Endothelial cell of hepatic sinusoid (primary cell): Measurements from ENCODE around the gene IL1A.

ENCODE experiments used
- in situ Hi-C: cut with HindIII; loops from 2 replicates; pipeline ENCODE4 v1.10.0; 2017; ENCODE audit warnings: low sequenced_read_pairs

Gene IL1A

DNA sequence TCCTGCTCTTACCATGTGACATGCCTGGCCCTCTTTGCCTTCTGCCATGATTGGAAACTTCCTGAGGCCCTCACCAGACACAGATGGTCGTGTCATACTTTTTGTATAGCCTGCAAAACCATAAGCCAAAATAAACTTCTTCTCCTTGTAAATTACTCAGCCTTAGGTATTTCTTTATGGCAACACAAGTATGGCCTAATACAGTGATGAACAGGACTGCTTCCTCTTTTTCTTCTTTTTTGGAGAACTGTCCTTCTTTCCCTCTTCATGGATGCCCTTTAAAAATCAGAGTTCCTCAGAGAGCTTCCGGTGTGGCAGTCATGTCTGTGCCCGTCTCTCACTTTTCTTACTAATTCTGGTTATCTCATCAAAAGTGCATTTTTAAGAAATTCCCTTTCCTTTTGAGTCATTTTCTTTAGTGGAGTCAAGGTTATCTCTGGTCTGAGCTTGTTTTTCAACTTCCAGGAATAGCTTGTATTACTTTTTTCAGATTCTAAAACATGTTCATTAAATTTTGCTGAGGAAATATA, 9.2 kb upstream of the IL1A start:
- in situ Hi-C loops, result no loop called here

DNA sequence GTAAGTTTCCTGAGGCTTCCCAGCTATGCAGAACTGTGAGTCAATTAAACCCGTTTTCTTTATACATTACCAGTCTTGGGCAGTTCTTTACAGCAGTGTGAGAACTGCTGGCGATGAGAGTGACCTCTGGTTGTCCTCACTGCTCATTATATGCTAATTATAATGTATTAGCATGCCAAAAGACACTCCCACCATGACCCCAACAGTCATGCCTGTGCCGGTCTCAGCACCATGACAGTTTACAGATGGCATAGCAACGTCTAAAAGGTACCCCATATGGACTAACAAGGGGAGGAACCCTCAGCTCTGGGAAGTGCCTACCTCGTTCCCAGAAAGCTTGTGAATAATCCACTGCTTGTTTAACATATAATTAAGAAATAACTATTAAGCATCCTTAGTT, 8.1 kb upstream of the IL1A start:
- in situ Hi-C loops, result no loop called here

DNA sequence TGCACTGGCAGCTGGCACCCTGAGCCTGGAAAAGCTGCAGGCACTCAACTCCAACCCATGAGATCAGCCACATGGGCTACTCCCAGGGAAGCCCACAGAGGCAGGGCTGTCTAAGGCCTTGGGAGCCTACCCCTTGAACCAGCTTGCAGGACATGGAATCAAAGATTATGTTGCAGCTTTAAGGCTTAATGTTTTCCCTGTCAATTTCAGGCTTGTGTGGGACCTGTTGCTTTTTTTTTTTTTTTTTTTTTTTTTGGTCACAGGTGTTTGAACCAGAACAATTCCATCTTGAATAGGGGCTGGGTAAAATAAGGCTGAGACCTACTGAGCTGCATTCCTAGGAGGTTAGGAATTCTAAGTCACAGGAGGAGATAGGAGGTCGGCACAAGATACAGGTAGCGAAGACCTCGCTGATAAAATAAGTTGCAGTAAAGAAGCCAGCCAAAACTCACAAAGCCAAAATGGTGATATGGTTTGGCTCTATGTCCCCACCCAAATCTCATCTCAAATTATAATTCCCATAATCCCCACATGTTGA, 7.5 kb upstream of the IL1A start:
- in situ Hi-C loops, result no loop called here

DNA sequence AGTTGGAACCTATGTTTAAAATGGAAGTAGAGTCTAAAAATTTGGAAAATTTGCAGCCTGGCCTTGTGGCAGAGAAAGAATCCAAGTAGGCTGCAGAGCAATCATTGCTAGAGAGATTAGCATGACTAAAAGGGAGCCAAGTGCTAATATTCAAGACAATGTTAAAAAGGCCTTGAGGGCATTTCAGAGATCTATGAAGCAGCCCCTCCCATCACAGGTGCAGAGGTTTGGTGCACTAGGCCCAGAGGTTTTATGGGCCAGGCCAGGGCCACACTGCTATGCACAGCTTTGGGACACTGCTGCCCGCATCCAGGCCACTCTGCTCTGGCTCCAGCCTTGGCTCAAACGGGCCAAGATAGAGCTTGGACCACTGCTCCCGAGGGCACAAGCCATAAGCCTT, 6.7 kb upstream of the IL1A start:
- in situ Hi-C loops, result no loop called here

DNA sequence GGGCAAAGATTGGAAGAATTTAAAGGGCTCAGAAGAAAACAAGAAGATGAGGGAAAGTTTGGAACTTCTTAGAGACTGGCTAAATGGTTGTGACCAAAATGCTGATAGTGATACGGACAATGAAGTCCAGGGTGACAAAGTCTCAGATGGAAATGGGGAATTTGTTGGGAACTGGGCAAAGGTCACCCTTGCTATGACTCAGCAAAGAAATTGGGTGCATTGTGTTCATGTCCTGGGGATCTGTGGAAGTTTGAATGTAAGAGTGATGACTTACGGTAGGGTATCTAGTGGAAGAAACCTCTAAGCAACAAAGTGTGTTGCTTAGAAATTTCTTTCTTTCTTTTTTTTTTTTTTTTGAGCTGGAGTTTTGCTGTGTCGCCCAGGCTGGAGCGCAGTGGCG, 6.0 kb upstream of the IL1A start:
- in situ Hi-C loops, result no loop called here

DNA sequence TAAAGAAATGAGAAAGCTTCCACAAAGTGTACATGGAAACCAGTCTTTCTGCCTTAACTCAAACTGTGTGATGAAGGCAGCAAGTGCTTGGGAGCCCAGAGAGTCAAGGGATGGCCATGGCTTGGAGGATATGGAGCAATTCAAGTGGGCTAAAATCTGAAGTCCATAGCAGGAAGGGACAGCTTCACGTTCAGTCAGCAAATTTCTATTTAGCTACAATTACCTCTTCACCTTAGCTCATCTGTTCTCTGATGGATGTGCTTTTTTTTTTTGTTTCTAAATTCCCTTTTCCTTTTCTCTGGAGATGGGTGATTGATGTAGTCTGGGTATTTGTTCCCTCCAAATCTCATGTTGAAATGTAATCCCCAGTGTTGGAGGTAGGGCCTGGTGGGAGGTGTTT, 4.9 kb upstream of the IL1A start:
- in situ Hi-C loops, result no loop called here

DNA sequence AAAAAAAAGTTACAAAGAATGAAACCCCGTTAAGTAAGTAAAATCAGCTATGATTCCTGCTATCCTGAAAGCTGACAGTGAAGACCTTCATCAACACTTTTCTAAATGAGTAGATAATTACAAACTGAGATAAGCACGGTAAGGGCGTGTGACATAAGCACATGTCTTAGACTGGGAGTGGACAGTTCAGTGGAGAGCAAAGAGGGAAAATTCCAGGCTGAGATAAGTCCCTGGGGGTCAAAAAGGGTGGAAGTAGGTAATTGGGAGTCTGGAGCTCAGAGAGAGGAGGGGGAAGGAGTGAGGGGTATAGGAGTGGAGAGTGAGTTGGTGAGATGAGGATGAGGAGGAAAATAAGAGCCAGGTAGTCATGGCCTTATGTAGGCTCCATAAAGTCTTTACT, 4.4 kb upstream of the IL1A start:
- in situ Hi-C loops, result no loop called here

DNA sequence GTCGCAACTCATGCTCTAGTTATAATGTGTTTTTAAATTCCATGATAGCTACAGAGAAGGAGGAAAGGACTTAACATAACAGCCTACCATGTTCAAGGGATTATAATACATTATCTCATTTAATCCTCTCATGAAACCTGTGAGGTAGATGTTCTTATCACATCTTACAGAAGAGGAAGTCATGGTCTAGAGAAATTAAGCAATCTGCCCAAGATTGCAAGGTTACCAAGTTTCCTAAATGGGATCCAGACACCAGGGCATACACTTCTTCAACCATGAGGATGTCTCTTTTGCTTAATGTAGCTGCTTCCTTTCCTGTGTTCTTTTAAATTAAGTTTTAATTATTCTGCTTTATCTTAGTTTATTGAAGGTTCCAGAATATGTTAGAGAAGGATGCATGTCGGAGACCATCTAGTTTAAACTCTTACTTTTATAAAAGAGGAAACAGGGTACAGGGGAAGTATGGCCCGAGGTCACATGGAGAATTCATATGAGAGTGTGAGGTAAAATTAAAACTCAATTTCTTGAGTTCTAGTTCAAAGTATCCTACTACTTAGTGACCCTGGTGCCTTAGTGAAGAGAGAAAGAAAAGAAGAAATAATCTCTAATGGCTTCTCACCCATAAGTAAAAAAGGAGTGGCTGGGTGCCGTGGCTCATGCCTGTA, 3.6 kb upstream of the IL1A start:
- in situ Hi-C loops, result no loop called here

DNA sequence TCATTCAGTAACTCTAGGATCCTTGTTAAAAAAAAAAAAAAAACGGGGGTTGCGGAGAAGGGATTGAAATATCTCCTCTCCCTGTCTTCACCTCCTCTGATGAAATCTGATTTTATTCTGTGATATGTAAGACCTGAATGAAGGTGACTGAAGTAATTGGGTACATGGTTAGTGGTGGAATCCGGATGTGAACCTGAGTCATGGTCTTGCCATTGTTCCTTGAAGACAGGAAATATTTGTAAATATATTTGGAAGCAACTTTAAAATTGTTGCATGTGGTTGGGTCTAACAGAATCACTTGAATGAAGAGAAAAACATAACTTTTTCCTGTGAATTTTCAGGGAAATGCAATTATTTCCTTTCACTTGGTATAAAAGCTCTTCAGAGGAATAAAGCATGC, 3.0 kb upstream of the IL1A start:
- in situ Hi-C loops, result no loop called here

DNA sequence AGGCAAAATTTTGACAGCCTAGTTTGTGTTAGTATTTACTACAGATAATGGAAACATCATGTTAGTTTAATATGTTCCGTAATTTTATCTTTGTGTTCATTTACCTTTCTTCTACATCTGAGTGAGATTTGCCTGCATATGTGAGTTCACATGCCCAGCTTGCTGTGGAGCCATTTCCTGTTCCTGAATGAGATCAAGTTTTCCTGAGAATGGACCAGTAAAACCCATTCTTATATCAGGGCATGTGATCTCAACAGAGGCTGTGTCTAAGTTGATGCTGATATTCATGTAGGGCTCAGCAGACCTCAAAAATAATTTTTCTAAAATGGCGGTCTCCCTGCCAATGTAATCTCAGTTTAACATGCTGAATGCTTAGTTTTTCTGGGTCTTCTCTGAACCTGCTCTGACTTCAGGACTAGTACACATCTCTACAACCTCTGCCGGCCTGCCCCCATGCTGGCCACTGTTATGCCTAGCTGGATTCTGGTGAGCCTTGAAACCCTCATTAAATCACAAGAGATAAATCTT, 1.0 kb downstream of the IL1A start:
- in situ Hi-C loops, result no loop called here

DNA sequence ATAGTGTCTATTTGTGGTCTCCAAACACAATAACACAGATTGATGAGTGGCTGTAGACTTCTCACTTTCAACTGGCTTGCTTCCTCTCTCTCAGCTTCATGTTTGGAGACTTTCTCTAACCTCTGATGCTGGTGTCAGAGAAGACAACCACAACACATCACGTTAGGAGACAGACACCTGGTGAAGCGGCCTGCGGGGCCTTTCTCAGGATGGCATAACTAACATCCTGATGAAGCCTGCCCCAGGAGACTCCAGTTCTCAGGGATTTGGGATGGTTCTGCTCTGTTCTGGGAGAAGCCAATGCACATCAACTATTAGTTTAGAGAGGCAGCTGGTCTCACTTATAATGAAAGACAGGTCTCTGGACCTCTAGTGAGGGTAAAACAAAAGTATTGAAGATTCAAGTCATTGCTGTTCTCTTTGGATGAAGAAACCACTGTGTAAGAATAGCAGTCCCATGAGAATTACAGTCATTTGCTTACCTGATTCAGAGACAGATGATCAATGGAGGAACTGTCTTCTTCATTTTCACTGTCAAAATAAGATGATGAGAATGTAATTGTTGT, 2.0 kb downstream of the IL1A start:
- in situ Hi-C loops, result no loop called here

DNA sequence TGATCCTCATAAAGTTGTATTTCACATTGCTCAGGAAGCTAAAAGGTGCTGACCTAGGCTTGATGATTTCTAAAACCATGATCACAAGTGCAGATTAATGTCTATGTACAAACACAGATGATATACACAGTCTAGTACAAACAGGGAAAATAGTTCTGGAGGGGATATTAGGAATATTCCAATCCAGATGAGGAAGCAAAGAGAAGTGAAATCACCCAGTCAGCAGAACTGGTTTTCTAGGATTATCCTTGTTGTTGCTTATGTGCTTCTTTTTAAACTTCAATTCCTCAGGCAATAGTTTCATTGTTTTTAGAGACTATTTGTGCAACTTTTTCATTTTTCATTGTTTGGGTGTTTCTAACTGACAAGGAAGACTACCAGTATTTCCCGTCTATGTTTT, 4.7 kb downstream of the IL1A start:
- in situ Hi-C loops, result no loop called here

DNA sequence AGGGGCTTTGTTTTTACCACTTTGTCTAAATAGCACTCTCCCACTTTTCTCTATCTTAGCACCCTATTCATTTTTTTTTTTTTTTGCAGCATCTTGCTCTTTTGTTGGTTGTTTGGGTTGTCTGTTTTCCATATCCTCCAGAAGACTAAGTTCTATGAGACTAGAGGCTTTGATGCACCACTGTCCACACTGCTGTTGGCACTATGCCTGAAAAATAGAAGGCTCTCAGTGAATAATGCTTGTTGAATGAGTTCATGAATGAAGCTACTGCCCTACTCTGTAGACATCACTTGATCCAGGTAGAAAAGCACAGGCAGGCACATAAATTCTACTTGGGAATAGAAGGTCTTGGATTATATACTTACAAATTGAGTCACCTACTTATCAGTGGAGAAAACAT, 7.3 kb downstream of the IL1A start:
- in situ Hi-C loops, result no loop called here

DNA sequence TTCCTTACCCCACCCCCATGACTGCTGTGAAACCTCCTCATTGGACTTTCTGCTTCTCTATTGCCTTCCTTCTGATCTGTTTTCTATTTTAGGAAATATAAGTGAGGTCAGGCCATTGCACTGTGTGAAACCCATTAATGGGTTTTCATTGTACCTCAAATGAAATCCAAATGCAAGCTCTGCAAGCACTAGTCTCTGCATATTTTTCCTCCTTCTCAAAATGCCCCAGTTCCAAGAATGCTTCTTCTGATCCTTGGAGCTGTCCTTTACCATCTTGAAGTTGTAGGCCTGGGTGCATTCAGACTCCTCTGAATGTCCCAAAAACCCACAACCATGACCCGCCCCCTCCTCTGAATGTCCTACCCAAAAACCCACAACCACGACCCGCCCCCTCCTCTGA, 8.2 kb downstream of the IL1A start:
- in situ Hi-C loops, result no loop called here

DNA sequence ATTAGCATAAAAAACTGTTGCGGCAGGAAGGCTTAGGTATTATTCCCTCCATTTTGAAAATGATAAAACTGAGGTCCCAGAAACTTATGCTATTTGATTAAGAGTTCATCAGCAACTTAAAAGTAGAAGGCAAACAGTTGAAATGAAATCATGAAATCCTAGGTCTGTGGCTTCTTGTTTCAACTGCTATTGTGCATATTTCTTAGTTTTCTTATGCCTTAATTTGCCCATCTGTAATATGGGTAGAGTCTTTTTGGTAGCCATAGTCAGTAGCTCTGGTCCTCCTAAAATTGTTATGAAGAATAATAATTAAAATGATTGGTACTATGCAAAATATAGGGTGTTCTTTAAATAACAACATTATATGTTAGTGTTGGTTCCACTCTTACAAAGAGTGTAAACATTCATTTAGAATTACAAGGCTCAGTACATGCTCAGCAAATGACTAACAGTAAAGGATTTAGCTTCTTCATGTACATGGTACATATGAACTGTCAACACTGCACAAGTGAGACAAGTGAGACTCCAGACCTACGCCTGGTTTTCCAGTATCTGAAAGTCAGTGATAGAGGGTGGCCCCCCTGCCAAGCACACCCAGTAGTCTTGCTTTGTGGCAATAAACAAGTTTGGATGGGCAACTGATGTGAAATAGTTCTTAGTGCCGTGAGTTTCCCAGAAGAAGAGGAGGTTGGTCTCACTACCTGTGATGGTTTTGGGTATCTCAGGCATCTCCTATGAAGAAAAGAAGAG, 9.6 kb downstream of the IL1A start:
- in situ Hi-C loops, result no loop called here

DNA sequence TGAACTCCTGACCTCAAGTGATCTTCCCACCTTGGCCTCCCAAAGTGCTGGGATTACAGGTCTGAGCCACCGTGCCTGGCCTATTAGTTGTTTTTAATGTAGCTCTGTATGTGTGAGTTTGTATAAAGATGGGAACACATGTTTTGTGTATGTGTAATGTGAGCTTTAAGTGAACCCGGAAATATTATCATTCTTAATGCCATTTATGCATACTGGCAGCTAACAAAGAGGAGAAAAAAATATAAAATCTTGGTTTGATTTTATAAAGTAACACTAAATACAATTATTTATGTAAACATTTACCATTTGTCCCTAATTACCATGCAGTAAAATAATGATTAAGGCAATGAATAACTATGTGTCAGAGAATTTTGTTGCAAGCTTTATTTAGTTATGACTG, 10.7 kb downstream of the IL1A start:
- in situ Hi-C loops, result no loop called here

DNA sequence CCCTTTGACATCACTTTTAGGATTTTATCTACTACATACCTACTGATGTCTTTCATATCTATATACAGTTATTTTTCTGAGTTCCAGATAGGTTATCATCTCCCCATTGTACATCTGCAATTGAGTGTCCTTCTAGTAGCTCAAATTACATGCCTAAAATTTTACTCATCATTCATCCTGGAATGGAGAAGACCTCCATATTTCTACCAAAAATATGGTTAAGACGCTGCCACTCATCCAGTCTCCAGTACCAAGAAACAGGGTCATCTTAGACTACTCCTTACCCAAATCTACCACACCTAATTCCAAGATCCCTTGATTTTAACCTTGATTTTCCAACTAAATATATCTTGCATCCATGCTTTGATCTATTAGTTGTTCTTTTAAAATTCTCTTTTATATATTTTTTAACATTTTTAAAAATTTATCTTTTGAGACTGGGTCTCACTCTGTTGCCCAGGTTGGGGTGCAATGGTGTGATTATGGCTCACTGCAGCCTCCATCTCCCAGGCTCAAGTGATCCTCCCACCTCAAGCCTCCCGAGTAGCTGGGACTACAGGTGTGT, 11.3 kb downstream of the IL1A start:
- in situ Hi-C loops, result no loop called here

DNA sequence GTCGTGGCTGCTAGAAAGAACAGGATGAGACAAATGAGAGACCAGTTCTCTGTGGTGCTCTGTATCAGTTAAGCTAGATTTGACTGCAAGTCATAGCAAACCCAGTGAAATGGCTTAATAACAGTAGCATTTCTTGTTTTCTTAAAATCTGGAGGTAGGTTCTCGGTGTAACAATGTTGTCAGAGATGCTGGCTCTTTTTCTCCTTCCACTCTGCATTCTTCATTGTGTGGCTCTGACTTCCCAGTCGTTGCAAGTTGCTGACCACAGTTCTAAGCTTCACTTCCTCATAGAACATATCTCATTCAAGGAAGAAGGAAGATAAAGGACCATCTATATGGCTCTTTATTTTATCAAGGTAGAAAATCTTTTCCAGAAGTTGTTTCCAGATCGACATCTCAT, 12.0 kb downstream of the IL1A start:
- in situ Hi-C loops, result no loop called here

DNA sequence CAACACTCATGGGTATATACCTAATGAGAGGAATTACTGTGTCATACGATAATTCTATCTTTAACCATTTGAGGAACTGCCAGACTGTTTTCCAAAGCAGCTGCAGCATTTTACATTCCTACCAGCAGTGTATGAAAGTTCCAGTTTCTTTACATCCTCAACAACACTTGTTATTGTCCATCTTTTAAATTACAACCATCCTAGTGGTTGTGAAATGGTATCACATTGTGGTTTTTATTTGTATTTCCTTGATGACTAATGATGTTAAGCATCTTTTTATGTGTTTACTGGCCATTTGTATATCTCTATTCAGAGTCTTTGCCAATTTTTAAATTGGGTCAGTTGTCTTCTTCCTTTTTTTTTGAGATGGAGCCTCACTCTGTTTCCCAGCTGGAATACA, 15.9 kb downstream of the IL1A start:
- in situ Hi-C loops, result loop anchor here (10.0 kb wide), 1 partner anchor 166 kb away; no protein-coding TSS in a partner anchor

DNA sequence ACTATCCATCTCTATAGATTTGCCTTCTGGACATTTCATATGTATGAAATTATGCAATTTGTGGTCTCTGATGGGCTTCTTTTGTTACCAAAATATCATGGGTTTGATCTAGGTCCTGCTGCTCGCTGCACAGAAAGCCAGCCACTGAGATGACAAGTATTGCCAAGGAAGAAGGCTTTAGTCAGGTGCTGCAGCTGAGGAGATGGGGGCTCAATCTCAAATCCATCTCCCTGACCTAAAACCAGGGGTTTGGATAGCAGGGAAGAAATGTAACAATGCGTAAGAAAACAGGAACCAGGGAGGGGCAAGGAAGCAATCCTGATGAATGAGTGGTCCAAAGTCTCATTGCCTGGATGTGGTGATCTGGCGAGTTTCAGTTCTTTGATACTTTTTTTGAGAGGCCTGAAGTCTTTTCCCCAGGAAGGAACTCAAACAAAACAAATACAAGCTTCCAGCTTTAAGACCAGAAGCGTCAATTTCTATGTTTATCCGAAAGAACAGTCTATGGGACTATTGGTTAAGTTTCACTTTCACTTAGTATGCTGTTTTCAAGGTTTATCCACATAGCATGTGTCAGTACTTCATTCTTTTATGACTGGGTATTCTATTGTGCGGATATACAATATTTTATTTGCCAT, 16.5 kb downstream of the IL1A start:
- in situ Hi-C loops, result loop anchor here (10.0 kb wide), 1 partner anchor 167 kb away; no protein-coding TSS in a partner anchor

DNA sequence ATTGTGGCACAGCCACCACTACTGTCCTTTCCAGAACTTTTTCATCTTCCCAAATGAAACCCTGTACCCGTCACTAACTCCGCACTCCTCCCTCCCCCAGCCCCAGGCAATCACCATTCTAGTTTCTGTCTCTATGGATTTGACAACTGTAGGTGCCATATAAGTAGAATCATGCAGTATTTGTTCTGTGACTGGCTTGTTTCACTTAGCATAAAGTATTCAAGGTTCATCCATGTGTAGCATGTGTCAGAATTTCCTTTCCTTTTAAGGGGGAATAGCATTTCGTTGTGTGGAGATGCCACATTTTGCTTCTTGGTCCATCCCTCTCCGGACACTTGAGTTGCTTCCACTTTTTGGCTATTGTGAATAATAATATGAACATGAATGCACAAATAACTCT, 19.0 kb downstream of the IL1A start:
- in situ Hi-C loops, result loop anchor here (10.0 kb wide), 1 partner anchor 170 kb away; no protein-coding TSS in a partner anchor
